Measurements from ENCODE around the gene ALOX5.
"Not testable (repeated sequence)": the region's sequence is repeated elsewhere in the genome, so short reads cannot be mapped to it uniquely, and the experiment has no call there.

ALOX5 gene

GRCh38 chr10:45404770-45405120 lies 30.7 kb downstream of the ALOX5 start:
- no peak for DNase-seq (ENCODE audit: low read depth)

- DNase-seq (ENCODE audit: low read depth): peak; percentile 54
Measured at GRCh38 chr10:45407542-45407941, 33.5 kb downstream of the ALOX5 start.

GRCh38 chr10:45408421-45409319 lies 34.7 kb downstream of the ALOX5 start:
- DNase-seq (ENCODE audit: low read depth): no peak

- DNase-seq (ENCODE audit: low read depth): not testable (repeated sequence)
Measured at GRCh38 chr10:45409347-45409746, 35.3 kb downstream of the ALOX5 start.

- DNase-seq (ENCODE audit: low read depth): no peak
Measured at GRCh38 chr10:45409782-45410181, 35.8 kb downstream of the ALOX5 start.

- no peak for DNase-seq (ENCODE audit: low read depth)
Measured at GRCh38 chr10:45410489-45410806, 36.4 kb downstream of the ALOX5 start.

GRCh38 chr10:45410807-45411606 lies 37.0 kb downstream of the ALOX5 start:
- peak; percentile 44 for DNase-seq (ENCODE audit: low read depth)

- no peak for DNase-seq (ENCODE audit: low read depth)
Measured at GRCh38 chr10:45411607-45411940, 37.6 kb downstream of the ALOX5 start.

GRCh38 chr10:45415062-45415461 lies 41.0 kb downstream of the ALOX5 start:
- DNase-seq (ENCODE audit: low read depth): not testable (repeated sequence)

GRCh38 chr10:45416603-45417002 lies 42.6 kb downstream of the ALOX5 start:
- DNase-seq (ENCODE audit: low read depth): no peak

- DNase-seq (ENCODE audit: low read depth): no peak
Measured at GRCh38 chr10:45417746-45418145, 43.7 kb downstream of the ALOX5 start.

GRCh38 chr10:45418417-45418848 lies 44.4 kb downstream of the ALOX5 start:
- no peak for DNase-seq (ENCODE audit: low read depth)

GRCh38 chr10:45418849-45419675 lies 45.0 kb downstream of the ALOX5 start:
- DNase-seq (ENCODE audit: low read depth): peak; percentile 89

- DNase-seq (ENCODE audit: low read depth): no peak
Measured at GRCh38 chr10:45419676-45420025, 45.6 kb downstream of the ALOX5 start.

GRCh38 chr10:45420453-45421192 lies 46.6 kb downstream of the ALOX5 start:
- no peak for DNase-seq (ENCODE audit: low read depth)

GRCh38 chr10:45421221-45422097 lies 47.4 kb downstream of the ALOX5 start:
- DNase-seq (ENCODE audit: low read depth): no peak

GRCh38 chr10:45422207-45422865 lies 48.3 kb downstream of the ALOX5 start:
- DNase-seq (ENCODE audit: low read depth): no peak

GRCh38 chr10:45422866-45423659 lies 49.0 kb downstream of the ALOX5 start:
- DNase-seq (ENCODE audit: low read depth): no peak

- no peak for DNase-seq (ENCODE audit: low read depth)
Measured at GRCh38 chr10:45423976-45424499, 50.0 kb downstream of the ALOX5 start.

Data from CMK (cell line).